GM23338 (cell line): ENCODE data around the gene PCNX1. TPM values are rescaled to one million over a fixed set of nuclear protein-coding genes. Genes with fewer than 3 reads are reported as not detected.

Experiments used
- ATAC-seq: fragments of 200-7000 bp; cut with Tn5 transposase; 3 replicates; pipeline ENCODE4 v1.9.1; 2020
- DNase-seq: peaks from one replicate; pipeline ENCODE4 v3.0.0-alpha.2; 2015; ENCODE audit warnings: low spot score
- H2AFZ ChIP-seq: fragments of 200-600 bp; sonication (generic); 2 replicates; pipeline ENCODE4 v1.8.0; 2016; ENCODE audit warnings: antibody characterized with exemption, mild to moderate bottlenecking, moderate library complexity
- H3F3A ChIP-seq: fragments of 200-600 bp; sonication (generic); replicated peaks from 2 replicates; pipeline ENCODE4 v1.8.0; 2017; ENCODE audit warnings: antibody characterized with exemption, mixed run types, low read depth
- H3K27ac ChIP-seq: fragments of 200-600 bp; sonication (generic); 2 replicates; pipeline ENCODE4 v1.6.1; 2016; ENCODE audit warnings: low read depth
- H3K27me3 ChIP-seq: fragments of 200-600 bp; sonication (generic); 2 replicates; pipeline ENCODE4 v1.8.0; 2016; ENCODE audit warnings: mild to moderate bottlenecking, mixed run types, moderate library complexity; ENCODE audit not compliant: insufficient read depth
- H3K36me3 ChIP-seq: fragments of 200-600 bp; sonication (generic); 2 replicates; pipeline ENCODE4 v1.8.0; 2016; ENCODE audit warnings: mild to moderate bottlenecking; ENCODE audit not compliant: insufficient read depth
- H3K4me1 ChIP-seq: fragments of 200-600 bp; sonication (generic); 2 replicates; pipeline ENCODE4 v1.8.0; 2016; ENCODE audit warnings: mild to moderate bottlenecking, moderate library complexity; ENCODE audit not compliant: insufficient read depth
- H3K4me2 ChIP-seq: fragments of 200-600 bp; sonication (generic); 2 replicates; pipeline ENCODE4 v1.7.1; 2017; ENCODE audit warnings: mixed run types
- H3K4me3 ChIP-seq: fragments of 200-600 bp; sonication (generic); 2 replicates; pipeline ENCODE4 v1.6.1; 2016; ENCODE audit warnings: mixed run types
- H3K79me2 ChIP-seq: fragments of 200-600 bp; sonication (generic); replicated peaks from 2 replicates; pipeline ENCODE4 v1.8.0; 2017; ENCODE audit warnings: mild to moderate bottlenecking; ENCODE audit not compliant: insufficient read depth
- H3K9me2 ChIP-seq: fragments of 200-600 bp; sonication (generic); 2 replicates; pipeline ENCODE4 v1.8.0; 2017; ENCODE audit not compliant: insufficient read depth
- H4K20me1 ChIP-seq: fragments of 200-600 bp; sonication (generic); replicated peaks from 2 replicates; pipeline ENCODE4 v1.8.0; 2017; ENCODE audit warnings: mild to moderate bottlenecking; ENCODE audit not compliant: insufficient read depth
- H3K27ac Mint-ChIP-seq: 2 replicates; pipeline ENCODE4 v1.8.0; 2020; ENCODE audit warnings: inconsistent platforms, mild to moderate bottlenecking, moderate library complexity, mixed read lengths
- H3K27me3 Mint-ChIP-seq: 3 replicates; pipeline ENCODE4 v1.8.0; 2022; ENCODE audit warnings: low read depth, mild to moderate bottlenecking, moderate library complexity, mixed read lengths, inconsistent platforms; ENCODE audit not compliant: insufficient read depth, poor library complexity
- H3K36me3 Mint-ChIP-seq: 3 replicates; pipeline ENCODE4 v1.8.0; 2021; ENCODE audit warnings: low read depth, mild to moderate bottlenecking, inconsistent platforms, moderate library complexity, mixed read lengths
- H3K4me1 Mint-ChIP-seq: 3 replicates; pipeline ENCODE4 v1.8.0; 2020; ENCODE audit warnings: mild to moderate bottlenecking, inconsistent platforms, mixed read lengths
- H3K4me3 Mint-ChIP-seq: 3 replicates; pipeline ENCODE4 v1.8.0; 2021; ENCODE audit warnings: moderate library complexity, mild to moderate bottlenecking, inconsistent platforms, mixed read lengths
- H3K9me3 Mint-ChIP-seq: 3 replicates; pipeline ENCODE4 v1.8.0; 2020; ENCODE audit warnings: moderate library complexity, mild to moderate bottlenecking, inconsistent platforms, mixed read lengths
- CREB1 ChIP-seq: fragments of 250-450 bp; sonication (Bioruptor Pico); IDR thresholded peaks from 2 replicates; pipeline ENCODE4 v1.5.0; 2020; ENCODE audit warnings: low read depth, mild to moderate bottlenecking, moderate library complexity
- EZH2 ChIP-seq: fragments of 200-600 bp; sonication (generic); IDR thresholded peaks from one replicate; pipeline ENCODE4 v1.8.0; 2017; ENCODE audit warnings: antibody characterized with exemption, mild to moderate bottlenecking, low read depth; ENCODE audit not compliant: unreplicated experiment
- JUNB ChIP-seq: IDR thresholded peaks from one replicate; pipeline ENCODE4 v1.6.1; 2016; ENCODE audit warnings: antibody characterized with exemption; ENCODE audit not compliant: unreplicated experiment
- POLR2AphosphoS5 ChIP-seq: IDR thresholded peaks from 2 replicates; pipeline ENCODE4 v1.6.1; 2016; ENCODE audit warnings: antibody characterized with exemption, low read depth
- ZNF114 ChIP-seq: fragments of 250-450 bp; sonication (Bioruptor Pico); IDR thresholded peaks from 2 replicates; pipeline ENCODE4 v1.5.0; 2020; ENCODE audit warnings: mild to moderate bottlenecking, moderate library complexity
- polyA plus RNA-seq: library from polyadenylated mRNA; unstranded; fragments of >200 nt; fragmentation: Nextera tagmentation; extraction: Ambion mirVana; gene quantifications from 2 replicates; pipeline ENCODE4 v1.2.1, GENCODE V29; 2016
- total RNA-seq: library from RNA; depleted of rRNA; stranded (reverse); fragments of >200 nt; shearing (Covaris generic); gene quantifications from 2 replicates; pipeline ENCODE4 v1.2.3, GENCODE V29; 2014
- TF ChIP-seq, protein P1 (sequence below), 2 experiments: fragments of 200-600 bp in 1 of 2; sonication (generic) in 1 of 2; conservative IDR thresholded peaks; 2 replicates each; pipeline versions ENCODE4 v1.5.1 to v1.6.1; 2016 to 2017; ENCODE audit warnings: antibody characterized with exemption in 2 of 2, low read depth in 2 of 2, mild to moderate bottlenecking in 2 of 2, moderate library complexity in 1 of 2
- TF ChIP-seq, protein P2 (sequence below): IDR thresholded peaks from 2 replicates; pipeline ENCODE4 v1.6.1; 2016; ENCODE audit warnings: antibody characterized with exemption
- TF ChIP-seq, protein P3 (sequence below): IDR thresholded peaks from one replicate; pipeline ENCODE4 v1.6.1; 2018; ENCODE audit warnings: antibody characterized with exemption; ENCODE audit not compliant: unreplicated experiment

Gene PCNX1
- total and polyA plus RNA-seq, 2 experiments from 2014 or later, result 19.4 to 53.1 TPM

DNA sequence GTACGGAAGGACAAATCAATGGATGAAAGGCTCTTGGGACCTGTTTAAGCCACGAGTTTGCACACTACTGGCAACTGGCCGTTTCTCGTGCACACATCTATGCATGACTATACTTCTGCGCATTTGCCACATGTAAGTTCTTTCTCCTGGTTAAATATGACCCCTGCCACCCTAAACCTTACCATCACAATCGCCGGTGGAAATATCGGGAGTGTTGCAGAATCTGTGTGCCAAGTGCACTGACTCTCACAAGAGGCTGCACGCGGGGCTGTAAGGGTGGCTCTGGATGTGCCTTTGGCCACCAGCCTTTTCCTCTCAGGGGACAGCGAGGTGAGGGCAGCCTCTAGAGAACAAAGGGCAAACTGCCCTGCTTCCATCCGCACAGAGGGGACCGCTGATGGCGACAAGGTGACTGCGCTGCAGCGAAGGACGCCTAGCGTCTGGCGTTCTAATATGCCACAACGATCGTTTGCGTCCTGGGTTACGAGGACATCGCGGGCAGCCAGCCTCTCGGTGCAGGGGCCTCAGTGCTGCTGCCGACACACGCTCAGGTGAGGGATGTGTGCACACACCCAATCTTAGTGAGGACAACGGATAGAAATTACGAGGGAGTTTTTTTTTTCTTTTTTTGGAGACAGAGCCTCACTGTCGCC, 232.2 kb downstream of the PCNX1 start (continued):
- TF ChIP-seq EZH2, result no peak
- TF ChIP-seq, protein P1, sequence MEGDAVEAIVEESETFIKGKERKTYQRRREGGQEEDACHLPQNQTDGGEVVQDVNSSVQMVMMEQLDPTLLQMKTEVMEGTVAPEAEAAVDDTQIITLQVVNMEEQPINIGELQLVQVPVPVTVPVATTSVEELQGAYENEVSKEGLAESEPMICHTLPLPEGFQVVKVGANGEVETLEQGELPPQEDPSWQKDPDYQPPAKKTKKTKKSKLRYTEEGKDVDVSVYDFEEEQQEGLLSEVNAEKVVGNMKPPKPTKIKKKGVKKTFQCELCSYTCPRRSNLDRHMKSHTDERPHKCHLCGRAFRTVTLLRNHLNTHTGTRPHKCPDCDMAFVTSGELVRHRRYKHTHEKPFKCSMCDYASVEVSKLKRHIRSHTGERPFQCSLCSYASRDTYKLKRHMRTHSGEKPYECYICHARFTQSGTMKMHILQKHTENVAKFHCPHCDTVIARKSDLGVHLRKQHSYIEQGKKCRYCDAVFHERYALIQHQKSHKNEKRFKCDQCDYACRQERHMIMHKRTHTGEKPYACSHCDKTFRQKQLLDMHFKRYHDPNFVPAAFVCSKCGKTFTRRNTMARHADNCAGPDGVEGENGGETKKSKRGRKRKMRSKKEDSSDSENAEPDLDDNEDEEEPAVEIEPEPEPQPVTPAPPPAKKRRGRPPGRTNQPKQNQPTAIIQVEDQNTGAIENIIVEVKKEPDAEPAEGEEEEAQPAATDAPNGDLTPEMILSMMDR (conservative IDR thresholded peaks at IDR 0.05; ENCODE audit: low read depth in 2 of 2), result no peak
- no peak for TF ChIP-seq ZNF114 (CRISPR knock-in tag)
- no peak for TF ChIP-seq CREB1 (CRISPR knock-in tag)

DNA sequence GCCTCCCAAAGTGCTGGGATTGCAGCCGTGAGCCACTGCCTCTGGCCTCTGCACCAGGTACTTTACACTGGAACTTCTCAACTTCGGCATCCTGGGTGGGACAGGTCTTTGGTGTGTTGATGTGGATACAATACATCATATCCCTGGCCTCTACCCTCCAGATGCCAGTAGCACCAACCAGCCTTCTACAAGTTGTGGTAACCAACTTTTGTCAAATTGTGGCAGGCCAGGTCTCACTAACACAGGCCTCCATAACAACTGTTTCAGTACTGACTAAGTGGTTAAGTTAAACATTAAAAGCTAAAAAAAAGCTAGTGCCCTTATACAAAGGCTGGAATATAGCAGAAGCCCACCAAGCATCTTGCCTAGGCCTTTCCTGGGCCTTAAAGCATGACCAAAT, 232.9 kb downstream of the PCNX1 start:
- TF ChIP-seq, protein P2, sequence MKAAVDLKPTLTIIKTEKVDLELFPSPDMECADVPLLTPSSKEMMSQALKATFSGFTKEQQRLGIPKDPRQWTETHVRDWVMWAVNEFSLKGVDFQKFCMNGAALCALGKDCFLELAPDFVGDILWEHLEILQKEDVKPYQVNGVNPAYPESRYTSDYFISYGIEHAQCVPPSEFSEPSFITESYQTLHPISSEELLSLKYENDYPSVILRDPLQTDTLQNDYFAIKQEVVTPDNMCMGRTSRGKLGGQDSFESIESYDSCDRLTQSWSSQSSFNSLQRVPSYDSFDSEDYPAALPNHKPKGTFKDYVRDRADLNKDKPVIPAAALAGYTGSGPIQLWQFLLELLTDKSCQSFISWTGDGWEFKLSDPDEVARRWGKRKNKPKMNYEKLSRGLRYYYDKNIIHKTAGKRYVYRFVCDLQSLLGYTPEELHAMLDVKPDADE, result no peak
- TF ChIP-seq, protein P3, sequence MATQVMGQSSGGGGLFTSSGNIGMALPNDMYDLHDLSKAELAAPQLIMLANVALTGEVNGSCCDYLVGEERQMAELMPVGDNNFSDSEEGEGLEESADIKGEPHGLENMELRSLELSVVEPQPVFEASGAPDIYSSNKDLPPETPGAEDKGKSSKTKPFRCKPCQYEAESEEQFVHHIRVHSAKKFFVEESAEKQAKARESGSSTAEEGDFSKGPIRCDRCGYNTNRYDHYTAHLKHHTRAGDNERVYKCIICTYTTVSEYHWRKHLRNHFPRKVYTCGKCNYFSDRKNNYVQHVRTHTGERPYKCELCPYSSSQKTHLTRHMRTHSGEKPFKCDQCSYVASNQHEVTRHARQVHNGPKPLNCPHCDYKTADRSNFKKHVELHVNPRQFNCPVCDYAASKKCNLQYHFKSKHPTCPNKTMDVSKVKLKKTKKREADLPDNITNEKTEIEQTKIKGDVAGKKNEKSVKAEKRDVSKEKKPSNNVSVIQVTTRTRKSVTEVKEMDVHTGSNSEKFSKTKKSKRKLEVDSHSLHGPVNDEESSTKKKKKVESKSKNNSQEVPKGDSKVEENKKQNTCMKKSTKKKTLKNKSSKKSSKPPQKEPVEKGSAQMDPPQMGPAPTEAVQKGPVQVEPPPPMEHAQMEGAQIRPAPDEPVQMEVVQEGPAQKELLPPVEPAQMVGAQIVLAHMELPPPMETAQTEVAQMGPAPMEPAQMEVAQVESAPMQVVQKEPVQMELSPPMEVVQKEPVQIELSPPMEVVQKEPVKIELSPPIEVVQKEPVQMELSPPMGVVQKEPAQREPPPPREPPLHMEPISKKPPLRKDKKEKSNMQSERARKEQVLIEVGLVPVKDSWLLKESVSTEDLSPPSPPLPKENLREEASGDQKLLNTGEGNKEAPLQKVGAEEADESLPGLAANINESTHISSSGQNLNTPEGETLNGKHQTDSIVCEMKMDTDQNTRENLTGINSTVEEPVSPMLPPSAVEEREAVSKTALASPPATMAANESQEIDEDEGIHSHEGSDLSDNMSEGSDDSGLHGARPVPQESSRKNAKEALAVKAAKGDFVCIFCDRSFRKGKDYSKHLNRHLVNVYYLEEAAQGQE, result no peak
- TF ChIP-seq JUNB, result no peak
- TF ChIP-seq EZH2, result no peak
- TF ChIP-seq POLR2AphosphoS5, result no peak
- H3K27ac ChIP-seq, result no peak overlapping the region
- no peak overlapping the region for H2AFZ ChIP-seq
- Mint-ChIP-seq H3K36me3 (peaks cover 4% of the 10 kb centered on the region; the same call in 2 of the 3 replicates), H3K27ac (no peak overlapping the region), H3K9me3 (peaks cover 13% of the 10 kb centered on the region), H3K4me1 (peaks cover 10% of the 10 kb centered on the region; the same call in 2 of the 3 replicates), H3K4me3 (no peak overlapping the region), H3K27me3 (peaks cover 6% of the 10 kb centered on the region)
- H3K27me3 ChIP-seq, result no peaks in the 10 kb centered on the region
- H3K4me2 ChIP-seq, result no peak overlapping the region
- no peaks in the 10 kb centered on the region for H3K36me3 ChIP-seq
- no peaks in the 10 kb centered on the region for H3F3A ChIP-seq
- DNase-seq, result no peak
- ATAC-seq, result no peak
- H3K9me2 ChIP-seq, result 0 out of 2 replicates have a peak, but pooled peaks cover 6% of the 10 kb centered on the region
- no peaks in the 10 kb centered on the region for H4K20me1 ChIP-seq
- no peaks in the 10 kb centered on the region for H3K4me1 ChIP-seq
- no peaks in the 10 kb centered on the region for H3K79me2 ChIP-seq
- no peak overlapping the region for H3K4me3 ChIP-seq
